Sciatic nerve (tissue), 2 donors: ENCODE results near the gene GSTT2. TPM values are rescaled to one million over a fixed set of nuclear protein-coding genes. Genes with fewer than 3 reads are reported as not detected.

ENCODE experiments used
- ATAC-seq: fragments of 200-7000 bp; cut with Tn5 transposase; one replicate; pipeline ENCODE4 v1.9.1; 2020; ENCODE audit warnings: mild to moderate bottlenecking, moderate library complexity
- DNase-seq: peaks from one replicate; pipeline ENCODE4 v3.0.0-alpha.2; 2020; ENCODE audit warnings: low spot score
- intact Hi-C: fragments of 100-400 bp; cut with DNase I; formaldehyde crosslinking; loops from one replicate; pipeline ENCODE4 v1.14.2; 2022
- total RNA-seq: library from RNA; stranded (reverse); fragmentation: NEBNext Ultra II Directional; extraction: Animal tissue kit (Norgen Biotek cat#: 25700); gene quantifications from one replicate; pipeline ENCODE4 v1.2.1, GENCODE V29; 2021
- donor health status: DM: no; HTN: no; CAD: no.
- donor health status: DM: no; HTN: no; CAD: no.

Gene GSTT2
- total RNA-seq, 1 donor from 2014 or later = not detected

DNA sequence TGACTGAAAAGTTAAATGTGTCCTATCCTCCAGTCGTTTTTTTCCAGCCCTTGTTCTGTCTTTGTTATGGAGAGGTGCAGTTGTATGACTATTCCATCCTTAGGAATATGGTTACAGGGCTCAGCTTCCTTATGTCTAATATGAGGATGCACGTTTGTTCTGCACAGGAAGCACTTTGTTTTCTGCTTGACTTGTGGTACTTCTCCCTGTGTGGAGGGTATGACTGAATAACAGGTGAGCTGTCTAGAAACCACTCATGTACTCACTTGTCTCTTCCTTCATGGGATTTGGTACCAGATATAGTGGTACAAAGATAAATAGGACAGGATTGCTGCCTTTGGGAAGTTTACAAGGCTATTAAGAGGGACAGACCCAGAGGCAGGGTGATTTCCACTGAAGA lies 48.6 kb downstream of the GSTT2 start:
- ATAC-seq (no peak), DNase-seq (no peak)

DNA sequence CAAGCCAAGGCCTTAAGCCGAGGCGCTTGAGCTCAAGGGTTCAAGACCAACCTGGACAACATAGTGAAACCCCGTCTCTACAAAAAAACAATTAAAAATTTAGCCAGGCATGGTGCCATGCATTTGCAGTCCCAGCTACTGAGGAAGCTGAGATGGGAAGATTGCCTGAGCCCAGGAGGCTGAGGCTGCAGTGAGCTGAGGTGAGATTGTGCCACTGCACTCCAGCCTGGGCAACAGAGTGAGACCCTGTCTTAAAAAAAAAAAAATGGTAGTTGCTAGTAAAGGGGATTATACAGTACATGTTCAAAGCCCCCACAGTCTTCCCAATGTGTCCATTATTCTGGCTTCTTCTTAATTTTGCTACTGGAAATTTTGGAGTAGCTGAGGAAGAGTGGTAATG lies 49.4 kb downstream of the GSTT2 start:
- no peak for ATAC-seq
- no peak for DNase-seq
- intact Hi-C loops = no loop called here

More for the DNA sequence above, 48.6 kb downstream of the GSTT2 start:
- intact Hi-C loops = no loop called here

DNA sequence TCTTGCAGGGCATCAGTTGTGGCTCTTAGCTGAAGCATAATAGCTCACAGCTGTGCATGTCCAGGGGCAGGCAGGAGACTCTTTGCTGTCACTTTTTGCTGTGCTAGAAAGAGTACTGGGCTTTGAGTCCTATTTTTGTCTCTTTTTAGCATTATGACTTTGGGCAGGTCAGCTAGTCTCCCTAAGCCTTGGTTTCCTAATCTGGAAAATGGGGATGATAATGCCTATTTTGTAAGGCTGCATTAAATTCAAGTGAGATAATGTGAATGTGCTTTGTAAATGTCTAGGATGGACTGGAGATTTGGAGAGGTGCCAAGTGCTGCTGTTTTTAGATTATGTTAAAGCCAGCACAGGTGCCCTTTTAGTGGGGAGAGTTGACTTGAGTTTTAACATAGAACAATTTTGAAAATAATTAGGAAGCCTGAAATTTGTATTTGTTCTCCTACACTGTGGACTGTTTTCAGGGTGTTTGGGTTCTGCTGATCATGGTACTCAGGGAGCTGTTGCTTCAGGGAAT lies 50.3 kb downstream of the GSTT2 start:
- intact Hi-C loops = no loop called here
- no peak for ATAC-seq

More for the DNA sequence above, 50.3 kb downstream of the GSTT2 start:
- DNase-seq = no peak

Other genes starting within 250 kb of the GSTT2 start
- 11.2 TPM for gene ZNF70, start 229.0 kb upstream of the GSTT2 start, total RNA-seq
- gene VPREB3, start 225.7 kb upstream of the GSTT2 start, total RNA-seq = not detected
- 0.49 TPM for gene C22orf15, start 217.1 kb upstream of the GSTT2 start, total RNA-seq
- gene CHCHD10, start 212.2 kb upstream of the GSTT2 start, total RNA-seq = 32.5 TPM
- 3.9 TPM for gene MMP11, start 207.3 kb upstream of the GSTT2 start, total RNA-seq
- gene SMARCB1, start 193.2 kb upstream of the GSTT2 start, total RNA-seq = 56.2 TPM
- gene DERL3, start 141.1 kb upstream of the GSTT2 start, total RNA-seq = 2.7 TPM
- 13.6 TPM for gene SLC2A11, start 122.3 kb upstream of the GSTT2 start, total RNA-seq
- gene MIF, start 85.8 kb upstream of the GSTT2 start, total RNA-seq = 229 TPM
- gene GSTT2B, start 18.9 kb upstream of the GSTT2 start, total RNA-seq = 19.5 TPM
- 4.0 TPM for gene DDTL, start 13.2 kb upstream of the GSTT2 start, total RNA-seq
- 57.8 TPM for gene DDT, start 5.7 kb upstream of the GSTT2 start, total RNA-seq
- gene GSTT4, start 25.3 kb downstream of the GSTT2 start, total RNA-seq = not detected
- gene CABIN1, start 31.2 kb downstream of the GSTT2 start, total RNA-seq = 67.2 TPM
- gene SUSD2, start 201.4 kb downstream of the GSTT2 start, total RNA-seq = 4.1 TPM